K562 (cell line): ENCODE data around the gene ZNF202. TPM values are rescaled to one million over a fixed set of nuclear protein-coding genes. Genes with fewer than 3 reads are reported as not detected.

ENCODE experiments used
- ATAC-seq: fragments of 200-7000 bp; cut with Tn5 transposase; 3 replicates; pipeline ENCODE4 v1.9.1; 2020; ENCODE audit warnings: moderate library complexity
- BruUV-seq: library from RNA; stranded (reverse); fragments of 400-500 nt; replicated peaks from 2 replicates; lab custom pipeline; 2021; lab: Mats Ljungman, UMichigan
- CTCF ChIA-PET: fragments of 300-600 bp; formaldehyde crosslinking; extraction: SDS; loops from one replicate; lab custom pipeline; 2021; ENCODE audit warnings: low intra/inter-chr PET ratio; lab: Yijun Ruan, JAX
- POLR2A ChIA-PET: fragments of 300-600, 350-650 bp; sonication (Branson Sonifier 250); formaldehyde crosslinking; extraction: SDS; loops from one replicate; lab custom pipeline; 2021; ENCODE audit warnings: antibody characterized with exemption, inconsistent platforms; lab: Yijun Ruan, JAX
- DNase-seq, 4 experiments: peaks; one replicate each; pipeline versions ENCODE4 v3.0.0 to v3.0.0-alpha.2; 2011 to 2018; ENCODE audit warnings: low spot score in 3 of 4, mixed read lengths in 3 of 4; ENCODE audit errors: extremely low read depth in 1 of 4
- FAIRE-seq: peaks from 2 replicates; lab custom pipeline; 2011; peaks lifted over from hg19 to GRCh38; lab: Jason Lieb, UNC
- H2AFZ ChIP-seq: 2 replicates; pipeline ENCODE4 v1.6.0; 2011; ENCODE audit warnings: low read depth, low read length, control low read depth, inconsistent platforms
- H3K27ac ChIP-seq: fragments of 200-600 bp; 3 replicates; pipeline ENCODE4 v1.8.0; 2011; ENCODE audit warnings: low read depth, mild to moderate bottlenecking, control low read depth, inconsistent platforms, low read length, moderate library complexity, mixed read lengths; ENCODE audit errors: extremely low read depth
- H3K27me3 ChIP-seq, 2 experiments: fragments of 300-600 bp in 1 of 2; 2 replicates in 1 of 2; 3 replicates in 1 of 2; pipeline versions ENCODE4 v1.6.0 to v1.8.0; 2011; ENCODE audit warnings: inconsistent platforms in 2 of 2, low read length in 2 of 2, mild to moderate bottlenecking in 1 of 2, mixed read lengths in 1 of 2, moderate library complexity in 1 of 2; ENCODE audit not compliant: control insufficient read depth in 2 of 2, insufficient read depth in 2 of 2
- H3K36me3 ChIP-seq: fragments of 300-600 bp; 3 replicates; pipeline ENCODE4 v1.8.0; 2011; ENCODE audit warnings: mild to moderate bottlenecking, low read length, inconsistent platforms; ENCODE audit not compliant: control insufficient read depth, insufficient read depth
- H3K4me1 ChIP-seq, 2 experiments: fragments of 200-600 bp in 1 of 2; replicated peaks in 1 of 2; 2 replicates in 1 of 2; 3 replicates in 1 of 2; pipeline versions ENCODE4 v1.5.1 to v1.8.0; 2011; ENCODE audit warnings: inconsistent platforms in 2 of 2, low read length in 2 of 2, mild to moderate bottlenecking in 1 of 2, mixed read lengths in 1 of 2, moderate library complexity in 1 of 2; ENCODE audit not compliant: control insufficient read depth in 2 of 2, insufficient read depth in 2 of 2
- H3K4me2 ChIP-seq: 2 replicates; pipeline ENCODE4 v1.6.1; 2011; ENCODE audit warnings: low read length, control low read depth, inconsistent platforms, mixed read lengths; ENCODE audit not compliant: insufficient read depth
- H3K4me3 ChIP-seq: fragments of 200-600 bp; sonication (generic), shearing (Covaris generic); 2 replicates; pipeline ENCODE4 v1.5.1; 2016; ENCODE audit warnings: control low read depth, inconsistent platforms
- H3K79me2 ChIP-seq: fragments of 200-600 bp; 3 replicates; pipeline ENCODE4 v1.8.0; 2011; ENCODE audit warnings: low read length, inconsistent platforms; ENCODE audit not compliant: control insufficient read depth, insufficient read depth
- H3K9ac ChIP-seq, 2 experiments: 2 replicates each; pipeline versions ENCODE4 v1.6.0 to v1.6.1; 2011; ENCODE audit warnings: low read depth in 2 of 2, low read length in 2 of 2, control low read depth in 1 of 2, inconsistent platforms in 1 of 2, mild to moderate bottlenecking in 1 of 2, mixed read lengths in 1 of 2; ENCODE audit not compliant: insufficient read depth in 1 of 2
- H3K9me1 ChIP-seq: one replicate; pipeline ENCODE4 v1.6.0; 2011; ENCODE audit warnings: inconsistent platforms, mild to moderate bottlenecking, low read length, moderate library complexity; ENCODE audit not compliant: control insufficient read depth, insufficient read depth
- H3K9me3 ChIP-seq: replicated peaks from 2 replicates; pipeline ENCODE4 v1.5.1; 2011; ENCODE audit warnings: low read depth, low read length, inconsistent platforms; ENCODE audit not compliant: control insufficient read depth, insufficient read depth
- H4K20me1 ChIP-seq: replicated peaks from 2 replicates; pipeline ENCODE4 v1.6.1; 2011; ENCODE audit warnings: low read length, inconsistent platforms, mixed read lengths; ENCODE audit not compliant: control insufficient read depth, insufficient read depth
- CHD4 ChIP-seq: fragments of 200-600 bp; sonication (generic); IDR thresholded peaks from 3 replicates; pipeline ENCODE4 v1.6.1; 2012; ENCODE audit warnings: low read depth, mild to moderate bottlenecking, mixed read lengths, low read length, inconsistent platforms; ENCODE audit not compliant: insufficient read depth, insufficient replicate concordance, poor library complexity, severe bottlenecking
- SPI1 ChIP-seq: IDR thresholded peaks from 2 replicates; pipeline ENCODE4 v1.6.1; 2011; ENCODE audit warnings: low read depth, low read length, control low read depth, borderline replicate concordance
- WGBS: fragments of 100-300 bp; shearing (Covaris generic); methylation state at CpG from one replicate; pipeline ENCODE4 v1.1.6; 2016; ENCODE audit warnings: low coverage, mixed read lengths; ENCODE audit not compliant: insufficient coverage; ENCODE audit errors: missing lambda C conversion rate; 5-methylcytosine and 5-hydroxymethylcytosine counted together
- in situ Hi-C: fragments of 300-500 bp; cut with MboI; formaldehyde crosslinking; loops from 4 replicates; pipeline ENCODE4 v1.15.0; 2018; ENCODE audit warnings: inconsistent platforms, mixed read lengths
- intact Hi-C: fragments of 100-400 bp; cut with micrococcal nuclease; formaldehyde crosslinking; loops from 2 replicates; pipeline ENCODE4 v1.14.2; 2022
- polyA plus RNA-seq, 8 experiments: library from polyadenylated mRNA; depleted of rRNA in 4 of 8; stranded (reverse) in 5 of 8; unstranded in 3 of 8; fragments of >200 nt; fragmentation: Nextera tagmentation in 2 of 8; fragmentation: Illumina TruSeq in 1 of 8; extraction: Ambion mirVana in 2 of 8; extraction: Trizol in 1 of 8; gene quantifications; 2 replicates each; pipeline versions ENCODE4 v1.2.1 to v1.2.3, GENCODE V29; 2011 to 2014; ENCODE audit warnings: inconsistent platforms in 1 of 8, missing spikeins in 1 of 8
- small RNA-seq: library from RNA; depleted of rRNA; stranded (forward); fragments of <200 nt; gene quantifications from one replicate; pipeline ENCODE3, GENCODE V24; 2014
- total RNA-seq, 7 experiments: library from RNA; depleted of rRNA in 6 of 7; stranded (reverse); fragments of >200 nt in 6 of 7; fragmentation: Illumina TruSeq in 2 of 7; extraction: Trizol in 2 of 7; gene quantifications; 2 replicates each; pipeline versions ENCODE4 v1.2.1 to v1.2.3, GENCODE V29; 2011 to 2021; ENCODE audit warnings: low replicate concordance in 1 of 7
- TF ChIP-seq, protein P1 (sequence below): fragments of 450-650 bp; formaldehyde crosslinking; IDR thresholded peaks from 2 replicates; pipeline ENCODE4 v1.4.0; 2020; ENCODE audit warnings: mild to moderate bottlenecking, moderate library complexity

Gene ZNF202
- total and polyA plus RNA-seq, 9 of the 15 experiments (the other 6 are each of a cell fraction or from before 2014, with no cell fraction given) = 2.3 to 18.7 (median 12.7) TPM

DNA sequence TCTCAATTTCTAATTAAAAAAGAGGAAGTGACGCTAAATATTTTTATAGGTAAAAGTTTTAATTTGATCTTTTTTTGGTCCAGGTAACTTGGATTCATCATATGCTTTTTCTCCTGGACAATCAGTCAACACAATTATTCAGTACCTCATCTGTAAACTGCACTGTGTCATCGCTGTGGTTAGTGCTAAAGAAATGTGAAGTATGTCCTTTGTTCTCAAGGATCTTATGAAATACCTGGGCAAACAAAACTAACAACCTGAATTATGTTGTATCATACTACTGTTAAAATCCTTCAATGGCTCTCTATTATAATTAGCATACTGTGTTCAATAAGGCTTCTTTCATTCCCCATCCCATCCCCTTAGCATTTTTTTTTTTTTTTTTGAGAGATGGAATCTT lies 67.2 kb downstream of the ZNF202 start:
- Histone ChIP-seq H3K4me1 (no peaks in the 10 kb centered on the region), H3K9me1 (no peaks in the 10 kb centered on the region), H3K9ac (no peak overlapping the region), H3K27ac (no peak overlapping the region), H3K79me2 (no peaks in the 10 kb centered on the region), H3K4me2 (no peak overlapping the region), H2AFZ (no peak overlapping the region), H3K27me3 (peaks cover 0 to 5% of the 10 kb centered on the region in 2 experiments; a peak in 2 of 5 replicates), H3K36me3 (no peaks in the 10 kb centered on the region), H4K20me1 (no peaks in the 10 kb centered on the region), H3K9me3 (no peaks in the 10 kb centered on the region; the same call in 1 of the 2 replicates), H3K4me3 (no peak overlapping the region)
- CTCF ChIA-PET = no interaction called here
- no peak for FAIRE-seq
- no peak for DNase-seq
- POLR2A ChIA-PET = no interaction called here
- in situ Hi-C loops = no loop called here
- BruUV-seq = no TSS peak
- TF ChIP-seq CHD4 = no peak
- TF ChIP-seq, protein P1, sequence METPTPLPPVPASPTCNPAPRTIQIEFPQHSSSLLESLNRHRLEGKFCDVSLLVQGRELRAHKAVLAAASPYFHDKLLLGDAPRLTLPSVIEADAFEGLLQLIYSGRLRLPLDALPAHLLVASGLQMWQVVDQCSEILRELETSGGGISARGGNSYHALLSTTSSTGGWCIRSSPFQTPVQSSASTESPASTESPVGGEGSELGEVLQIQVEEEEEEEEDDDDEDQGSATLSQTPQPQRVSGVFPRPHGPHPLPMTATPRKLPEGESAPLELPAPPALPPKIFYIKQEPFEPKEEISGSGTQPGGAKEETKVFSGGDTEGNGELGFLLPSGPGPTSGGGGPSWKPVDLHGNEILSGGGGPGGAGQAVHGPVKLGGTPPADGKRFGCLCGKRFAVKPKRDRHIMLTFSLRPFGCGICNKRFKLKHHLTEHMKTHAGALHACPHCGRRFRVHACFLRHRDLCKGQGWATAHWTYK (CRISPR knock-in tag) = no peak
- 0 out of 2 replicates have a peak, but pooled peaks have one; percentile 28 for TF ChIP-seq SPI1
- ATAC-seq = no peak
- intact Hi-C loops = no loop called here
- 3% methylated on average over 2 of the region's 2 CpGs for WGBS

Small RNA genes lying within 50 kb of the gene (small RNA-seq; reads per million reads assigned to genes)
- gene RNU1-21P = not detected

Other genes starting within 250 kb of the ZNF202 start
Only the 7 nearest of the 8 such genes appear.
- not detected in 2 replicates for gene SCN3B, start 87.0 kb downstream of the ZNF202 start, total RNA-seq (2014; rRNA removed)
- not detected in 2 replicates for gene SCN3B, start 87.0 kb downstream of the ZNF202 start, total RNA-seq (2014; rRNA removed; fragmentation: Illumina TruSeq; extraction: Trizol)
- gene SCN3B, start 87.0 kb downstream of the ZNF202 start, total RNA-seq (2015; rRNA removed; fragmentation: Illumina TruSeq; extraction: Trizol) = not detected in 2 replicates
- 0.04 TPM in 1 of 2 replicates, not detected in the other for gene SCN3B, start 87.0 kb downstream of the ZNF202 start, total RNA-seq (2021)
- 0.01 TPM in 2 replicates for gene SCN3B, start 87.0 kb downstream of the ZNF202 start, polyA plus RNA-seq (2011; rRNA removed)
- not detected in 2 replicates for gene SCN3B, start 87.0 kb downstream of the ZNF202 start, polyA plus RNA-seq (2014; fragmentation: Illumina TruSeq; extraction: Trizol)
- not detected for gene SCN3B, start 87.0 kb downstream of the ZNF202 start, polyA plus RNA-seq (2014; fragmentation: Nextera tagmentation; extraction: Ambion mirVana)
- gene SCN3B, start 87.0 kb downstream of the ZNF202 start, polyA plus RNA-seq (2014; rRNA removed) = 0.15 TPM in 1 of 2 replicates, not detected in the other
- not detected in 2 replicates for gene OR6X1, start 12.9 kb upstream of the ZNF202 start, total RNA-seq (2014; rRNA removed)
- gene OR6X1, start 12.9 kb upstream of the ZNF202 start, total RNA-seq (2014; rRNA removed; fragmentation: Illumina TruSeq; extraction: Trizol) = not detected in 2 replicates
- gene OR6X1, start 12.9 kb upstream of the ZNF202 start, total RNA-seq (2015; rRNA removed; fragmentation: Illumina TruSeq; extraction: Trizol) = not detected in 2 replicates
- not detected in 2 replicates for gene OR6X1, start 12.9 kb upstream of the ZNF202 start, total RNA-seq (2021)
- gene OR6X1, start 12.9 kb upstream of the ZNF202 start, polyA plus RNA-seq (2011; rRNA removed) = not detected in 2 replicates
- gene OR6X1, start 12.9 kb upstream of the ZNF202 start, polyA plus RNA-seq (2014; fragmentation: Illumina TruSeq; extraction: Trizol) = not detected in 2 replicates
- gene OR6X1, start 12.9 kb upstream of the ZNF202 start, polyA plus RNA-seq (2014; fragmentation: Nextera tagmentation; extraction: Ambion mirVana) = not detected
- not detected in 2 replicates for gene OR6X1, start 12.9 kb upstream of the ZNF202 start, polyA plus RNA-seq (2014; rRNA removed)
- not detected in 2 replicates for gene OR6M1, start 64.7 kb upstream of the ZNF202 start, total RNA-seq (2014; rRNA removed)
- not detected in 2 replicates for gene OR6M1, start 64.7 kb upstream of the ZNF202 start, total RNA-seq (2014; rRNA removed; fragmentation: Illumina TruSeq; extraction: Trizol)
- gene OR6M1, start 64.7 kb upstream of the ZNF202 start, total RNA-seq (2015; rRNA removed; fragmentation: Illumina TruSeq; extraction: Trizol) = not detected in 2 replicates
- not detected in 2 replicates for gene OR6M1, start 64.7 kb upstream of the ZNF202 start, total RNA-seq (2021)
- not detected in 2 replicates for gene OR6M1, start 64.7 kb upstream of the ZNF202 start, polyA plus RNA-seq (2011; rRNA removed)
- gene OR6M1, start 64.7 kb upstream of the ZNF202 start, polyA plus RNA-seq (2014; fragmentation: Illumina TruSeq; extraction: Trizol) = not detected in 2 replicates
- not detected for gene OR6M1, start 64.7 kb upstream of the ZNF202 start, polyA plus RNA-seq (2014; fragmentation: Nextera tagmentation; extraction: Ambion mirVana)
- not detected in 2 replicates for gene OR6M1, start 64.7 kb upstream of the ZNF202 start, polyA plus RNA-seq (2014; rRNA removed)
- gene TMEM225, start 144.0 kb upstream of the ZNF202 start, total RNA-seq (2014; rRNA removed) = not detected in 2 replicates
- not detected in 2 replicates for gene TMEM225, start 144.0 kb upstream of the ZNF202 start, total RNA-seq (2014; rRNA removed; fragmentation: Illumina TruSeq; extraction: Trizol)
- gene TMEM225, start 144.0 kb upstream of the ZNF202 start, total RNA-seq (2015; rRNA removed; fragmentation: Illumina TruSeq; extraction: Trizol) = not detected in 2 replicates
- not detected in 2 replicates for gene TMEM225, start 144.0 kb upstream of the ZNF202 start, total RNA-seq (2021)
- gene TMEM225, start 144.0 kb upstream of the ZNF202 start, polyA plus RNA-seq (2011; rRNA removed) = not detected in 2 replicates
- not detected in 2 replicates for gene TMEM225, start 144.0 kb upstream of the ZNF202 start, polyA plus RNA-seq (2014; fragmentation: Illumina TruSeq; extraction: Trizol)
- not detected for gene TMEM225, start 144.0 kb upstream of the ZNF202 start, polyA plus RNA-seq (2014; fragmentation: Nextera tagmentation; extraction: Ambion mirVana)
- gene TMEM225, start 144.0 kb upstream of the ZNF202 start, polyA plus RNA-seq (2014; rRNA removed) = not detected in 2 replicates
- not detected in 2 replicates for gene OR8D4, start 160.5 kb upstream of the ZNF202 start, total RNA-seq (2014; rRNA removed)
- gene OR8D4, start 160.5 kb upstream of the ZNF202 start, total RNA-seq (2014; rRNA removed; fragmentation: Illumina TruSeq; extraction: Trizol) = not detected in 2 replicates
- not detected in 2 replicates for gene OR8D4, start 160.5 kb upstream of the ZNF202 start, total RNA-seq (2015; rRNA removed; fragmentation: Illumina TruSeq; extraction: Trizol)
- not detected in 2 replicates for gene OR8D4, start 160.5 kb upstream of the ZNF202 start, total RNA-seq (2021)
- gene OR8D4, start 160.5 kb upstream of the ZNF202 start, polyA plus RNA-seq (2011; rRNA removed) = not detected in 2 replicates
- gene OR8D4, start 160.5 kb upstream of the ZNF202 start, polyA plus RNA-seq (2014; fragmentation: Illumina TruSeq; extraction: Trizol) = not detected in 2 replicates
- not detected for gene OR8D4, start 160.5 kb upstream of the ZNF202 start, polyA plus RNA-seq (2014; fragmentation: Nextera tagmentation; extraction: Ambion mirVana)
- gene OR8D4, start 160.5 kb upstream of the ZNF202 start, polyA plus RNA-seq (2014; rRNA removed) = not detected in 2 replicates
- gene OR4D5, start 198.0 kb upstream of the ZNF202 start, total RNA-seq (2014; rRNA removed) = not detected in 2 replicates
- gene OR4D5, start 198.0 kb upstream of the ZNF202 start, total RNA-seq (2014; rRNA removed; fragmentation: Illumina TruSeq; extraction: Trizol) = not detected in 2 replicates
- gene OR4D5, start 198.0 kb upstream of the ZNF202 start, total RNA-seq (2015; rRNA removed; fragmentation: Illumina TruSeq; extraction: Trizol) = not detected in 2 replicates
- not detected in 2 replicates for gene OR4D5, start 198.0 kb upstream of the ZNF202 start, total RNA-seq (2021)
- not detected in 2 replicates for gene OR4D5, start 198.0 kb upstream of the ZNF202 start, polyA plus RNA-seq (2011; rRNA removed)
- not detected in 2 replicates for gene OR4D5, start 198.0 kb upstream of the ZNF202 start, polyA plus RNA-seq (2014; fragmentation: Illumina TruSeq; extraction: Trizol)
- not detected for gene OR4D5, start 198.0 kb upstream of the ZNF202 start, polyA plus RNA-seq (2014; fragmentation: Nextera tagmentation; extraction: Ambion mirVana)
- gene OR4D5, start 198.0 kb upstream of the ZNF202 start, polyA plus RNA-seq (2014; rRNA removed) = not detected in 2 replicates
- not detected in 2 replicates for gene OR6T1, start 202.2 kb upstream of the ZNF202 start, total RNA-seq (2014; rRNA removed)
- not detected in 2 replicates for gene OR6T1, start 202.2 kb upstream of the ZNF202 start, total RNA-seq (2014; rRNA removed; fragmentation: Illumina TruSeq; extraction: Trizol)
- not detected in 2 replicates for gene OR6T1, start 202.2 kb upstream of the ZNF202 start, total RNA-seq (2015; rRNA removed; fragmentation: Illumina TruSeq; extraction: Trizol)
- not detected in 2 replicates for gene OR6T1, start 202.2 kb upstream of the ZNF202 start, total RNA-seq (2021)
- gene OR6T1, start 202.2 kb upstream of the ZNF202 start, polyA plus RNA-seq (2011; rRNA removed) = not detected in 2 replicates
- not detected in 2 replicates for gene OR6T1, start 202.2 kb upstream of the ZNF202 start, polyA plus RNA-seq (2014; fragmentation: Illumina TruSeq; extraction: Trizol)
- not detected for gene OR6T1, start 202.2 kb upstream of the ZNF202 start, polyA plus RNA-seq (2014; fragmentation: Nextera tagmentation; extraction: Ambion mirVana)
- gene OR6T1, start 202.2 kb upstream of the ZNF202 start, polyA plus RNA-seq (2014; rRNA removed) = not detected in 2 replicates